ENCODE data around the gene VEGFA.

GRCh38 chr6:43828711-43829110 is 58.7 kb downstream of the VEGFA start:
- TF ChIP-seq CTCF (IDR thresholded peaks at IDR 0.05) (no peak), POLR2A (IDR thresholded peaks at IDR 0.05; ENCODE audit: low read depth) (no peak), POLR2AphosphoS5 (IDR thresholded peaks at IDR 0.05) (no peak)
